ENCODE results near the gene AP3B1. TPM values are rescaled to one million over a fixed set of nuclear protein-coding genes. Genes with fewer than 3 reads are reported as not detected.
A peak's percentile ranks its signal among the peaks of the same experiment; 100 is the strongest.

AP3B1 gene
- total and polyA plus RNA-seq, 4 experiments from 2014 or later: 18.2 to 36.9 (median 31.7) TPM

DNA sequence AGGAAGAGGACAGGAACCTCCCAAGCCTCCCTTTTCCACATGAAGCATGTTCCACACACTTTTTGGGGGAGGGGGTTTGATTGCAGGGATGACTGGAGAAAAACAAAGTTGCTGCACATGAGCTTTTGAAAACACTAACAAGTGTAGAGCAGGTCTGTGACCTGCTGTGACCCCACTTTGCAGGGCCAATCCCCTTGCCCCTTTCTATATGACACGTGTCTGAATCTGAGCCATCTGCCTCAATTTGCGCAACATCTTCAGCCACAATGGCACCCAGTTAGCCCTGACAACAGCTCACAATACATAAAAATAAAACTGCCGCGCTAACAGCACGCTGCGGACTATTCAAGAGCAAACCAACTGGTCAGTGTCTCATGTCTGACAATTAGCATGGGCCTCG is 290.6 kb downstream of the AP3B1 start:
- ChIA-PET POLR2A (ENCODE audit: partially characterized antibody) (no interaction called here), CTCF (ENCODE audit: partially characterized antibody) (no interaction called here)
- Histone ChIP-seq H3K27me3 (ENCODE audit: insufficient read depth, low read length) (no peaks in the 10 kb centered on the region), H3K27ac (ENCODE audit: low read depth, low read length) (no peak overlapping the region), H3K9me3 (ENCODE audit: control insufficient read depth in 1 of 2, low read length in 2 of 2) (no peaks in the 10 kb centered on the region), H3K36me3 (ENCODE audit: insufficient read depth, low read length) (peaks cover 6% of the 10 kb centered on the region), H3K4me3 (ENCODE audit: low read length in 2 of 2) (no peak overlapping the region), H3K4me1 (ENCODE audit: insufficient read depth, low read length) (no peaks in the 10 kb centered on the region)
- no peak overlapping the region for H3K4me3 Mint-ChIP-seq
- H3K36me3 Mint-ChIP-seq: peaks cover 36 to 38% of the 10 kb centered on the region in 2 donors
- intact Hi-C loops (cut with micrococcal nuclease): no loop called here
- no peak overlapping the region for H3K27ac Mint-ChIP-seq
- H3K4me1 Mint-ChIP-seq: no peaks in the 10 kb centered on the region
- no peak for DNase-seq
- no peaks in the 10 kb centered on the region for H3K9me3 Mint-ChIP-seq
- H3K27me3 Mint-ChIP-seq: no peaks in the 10 kb centered on the region

DNA sequence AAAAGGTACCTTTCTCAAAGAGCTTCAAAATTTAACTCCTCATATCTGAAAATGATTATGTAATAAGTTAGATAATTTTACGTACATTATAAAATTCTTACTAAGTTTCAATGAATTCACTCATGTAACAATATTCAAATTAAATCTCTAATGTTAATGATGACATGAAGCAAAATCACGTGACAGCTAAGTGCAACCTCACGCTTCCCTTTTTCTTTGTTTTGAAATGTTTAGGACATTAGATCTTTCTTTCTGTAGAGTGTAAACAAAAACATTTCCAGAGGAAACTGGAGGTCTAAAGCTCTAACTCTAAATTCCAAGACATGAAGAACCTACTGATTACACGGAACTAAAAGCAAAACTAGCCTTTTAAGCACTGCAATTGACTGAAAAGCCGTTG is 291.0 kb downstream of the AP3B1 start:
- H3K4me3 Mint-ChIP-seq: no peak overlapping the region

DNA sequence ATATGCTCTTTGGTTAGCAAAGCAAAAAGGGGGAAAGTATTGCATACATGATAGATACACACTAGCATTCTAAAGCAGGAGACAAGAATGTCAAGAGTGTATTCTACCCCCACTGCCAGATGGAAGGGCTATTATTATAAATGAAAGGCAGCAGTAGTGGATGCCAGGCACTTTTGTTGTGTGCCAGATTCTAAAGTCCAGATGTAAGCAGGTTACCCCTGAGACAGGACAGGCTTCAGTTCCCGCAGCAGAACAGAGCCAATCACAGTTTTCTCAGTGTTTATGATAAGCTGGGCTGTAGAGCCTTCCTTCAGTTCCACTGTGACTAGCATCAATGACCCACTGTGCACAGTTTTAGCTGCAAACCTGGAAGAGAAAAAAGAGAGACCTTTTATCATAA is 291.8 kb downstream of the AP3B1 start:
- no peaks in the 10 kb centered on the region for H3K27me3 ChIP-seq (ENCODE audit: insufficient read depth, low read length)
- H3K27me3 Mint-ChIP-seq: no peaks in the 10 kb centered on the region
- H3K27ac Mint-ChIP-seq: no peak overlapping the region
- no peaks in the 10 kb centered on the region for H3K9me3 ChIP-seq (ENCODE audit: control insufficient read depth in 1 of 2, low read length in 2 of 2)
- no peak overlapping the region for H3K4me3 ChIP-seq (ENCODE audit: low read length in 2 of 2)
- intact Hi-C loops (cut with micrococcal nuclease): no loop called here
- H3K4me3 Mint-ChIP-seq: no peak overlapping the region
- DNase-seq: no peak
- peaks cover 37 to 43% of the 10 kb centered on the region in 2 donors for H3K36me3 Mint-ChIP-seq
- no peaks in the 10 kb centered on the region for H3K9me3 Mint-ChIP-seq
- H3K4me1 ChIP-seq (ENCODE audit: insufficient read depth, low read length): no peaks in the 10 kb centered on the region
- peaks cover 6% of the 10 kb centered on the region for H3K36me3 ChIP-seq (ENCODE audit: insufficient read depth, low read length)
- H3K4me1 Mint-ChIP-seq: no peaks in the 10 kb centered on the region
- H3K27ac ChIP-seq (ENCODE audit: low read depth, low read length): no peak overlapping the region
- CTCF ChIA-PET (ENCODE audit: partially characterized antibody): no interaction called here
- POLR2A ChIA-PET (ENCODE audit: partially characterized antibody): no interaction called here

More for the DNA sequence above, 291.0 kb downstream of the AP3B1 start:
- H3K36me3 Mint-ChIP-seq: peaks cover 39 to 40% of the 10 kb centered on the region in 2 donors
- Histone ChIP-seq H3K36me3 (ENCODE audit: insufficient read depth, low read length) (peaks cover 6% of the 10 kb centered on the region), H3K9me3 (ENCODE audit: control insufficient read depth in 1 of 2, low read length in 2 of 2) (no peaks in the 10 kb centered on the region), H3K4me1 (ENCODE audit: insufficient read depth, low read length) (no peaks in the 10 kb centered on the region), H3K27me3 (ENCODE audit: insufficient read depth, low read length) (no peaks in the 10 kb centered on the region), H3K27ac (ENCODE audit: low read depth, low read length) (no peak overlapping the region), H3K4me3 (ENCODE audit: low read length in 2 of 2) (no peak overlapping the region)
- POLR2A ChIA-PET (ENCODE audit: partially characterized antibody): no interaction called here
- CTCF ChIA-PET (ENCODE audit: partially characterized antibody): no interaction called here
- intact Hi-C loops (cut with micrococcal nuclease): no loop called here
- DNase-seq: no peak
- no peaks in the 10 kb centered on the region for H3K4me1 Mint-ChIP-seq
- H3K27me3 Mint-ChIP-seq: no peaks in the 10 kb centered on the region
- no peaks in the 10 kb centered on the region for H3K9me3 Mint-ChIP-seq
- no peak overlapping the region for H3K27ac Mint-ChIP-seq

DNA sequence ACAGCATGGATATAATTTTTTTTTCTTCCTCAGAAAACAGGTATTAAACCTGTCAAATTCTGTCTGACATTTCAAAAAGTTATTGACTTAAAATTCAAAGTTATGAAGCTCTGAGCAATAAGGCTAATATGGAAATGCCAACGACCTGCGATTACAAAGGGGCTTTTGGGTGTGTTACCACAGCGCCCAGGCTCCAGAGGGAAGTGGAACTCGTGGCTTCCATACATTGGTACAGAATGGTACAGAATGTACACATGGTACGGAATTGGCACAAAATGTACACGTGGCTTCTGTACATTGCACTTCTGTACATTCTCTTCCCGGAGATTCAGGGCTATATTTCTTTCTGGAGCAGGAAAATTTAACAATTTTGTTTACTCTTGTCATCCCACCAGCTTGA is 293.3 kb downstream of the AP3B1 start:
- Histone ChIP-seq H3K27me3 (ENCODE audit: insufficient read depth, low read length) (no peaks in the 10 kb centered on the region), H3K4me3 (ENCODE audit: low read length in 2 of 2) (no peak overlapping the region), H3K4me1 (ENCODE audit: insufficient read depth, low read length) (no peaks in the 10 kb centered on the region), H3K27ac (ENCODE audit: low read depth, low read length) (no peak overlapping the region), H3K36me3 (ENCODE audit: insufficient read depth, low read length) (peaks cover 6% of the 10 kb centered on the region), H3K9me3 (ENCODE audit: control insufficient read depth in 1 of 2, low read length in 2 of 2) (no peaks in the 10 kb centered on the region)
- H3K27me3 Mint-ChIP-seq: no peaks in the 10 kb centered on the region
- intact Hi-C loops (cut with micrococcal nuclease): no loop called here
- H3K4me1 Mint-ChIP-seq: no peaks in the 10 kb centered on the region
- no peak overlapping the region for H3K4me3 Mint-ChIP-seq
- DNase-seq: no peak
- POLR2A ChIA-PET (ENCODE audit: partially characterized antibody): no interaction called here
- H3K27ac Mint-ChIP-seq: no peak overlapping the region
- peaks cover 44 to 50% of the 10 kb centered on the region in 2 donors for H3K36me3 Mint-ChIP-seq
- no peaks in the 10 kb centered on the region for H3K9me3 Mint-ChIP-seq
- CTCF ChIA-PET (ENCODE audit: partially characterized antibody): interaction anchor here (1.1 kb wide), 1 partner anchor 37 kb away, joined by 3 read pairs; no protein-coding TSS in a partner anchor

- H3K36me3 ChIP-seq (ENCODE audit: insufficient read depth, low read length): peaks cover 6% of the 10 kb centered on the region
- H3K9me3 ChIP-seq (ENCODE audit: control insufficient read depth in 1 of 2, low read length in 2 of 2): no peaks in the 10 kb centered on the region
- H3K27ac Mint-ChIP-seq: no peak overlapping the region
- ChIA-PET CTCF (ENCODE audit: partially characterized antibody) (no interaction called here), POLR2A (ENCODE audit: partially characterized antibody) (no interaction called here)
- H3K27me3 ChIP-seq (ENCODE audit: insufficient read depth, low read length): no peaks in the 10 kb centered on the region
- H3K4me3 Mint-ChIP-seq: no peak overlapping the region
- no peak overlapping the region for H3K4me3 ChIP-seq (ENCODE audit: low read length in 2 of 2)
- H3K4me1 Mint-ChIP-seq: no peaks in the 10 kb centered on the region
- H3K4me1 ChIP-seq (ENCODE audit: insufficient read depth, low read length): no peaks in the 10 kb centered on the region
- peaks cover 0 to 1% (median 0%) of the 10 kb centered on the region in 8 donors for H3K9me3 Mint-ChIP-seq
- intact Hi-C loops (cut with micrococcal nuclease): no loop called here
- H3K36me3 Mint-ChIP-seq: peaks cover 47 to 54% of the 10 kb centered on the region in 2 donors
- H3K27ac ChIP-seq (ENCODE audit: low read depth, low read length): no peak overlapping the region
- H3K27me3 Mint-ChIP-seq: no peaks in the 10 kb centered on the region
- DNase-seq: no peak
These were observed 294.3 kb downstream of the AP3B1 start for GRCh38 chr5:78000191-78000590.

GRCh38 chr5:77999399-77999798 is 295.1 kb downstream of the AP3B1 start:
- peak overlapping the region in 1 of 7 donors; percentile 70 for H3K27ac Mint-ChIP-seq
- CTCF ChIA-PET (ENCODE audit: partially characterized antibody): no interaction called here
- peaks cover 44 to 55% of the 10 kb centered on the region in 2 donors for H3K36me3 Mint-ChIP-seq
- Histone ChIP-seq H3K27ac (ENCODE audit: low read depth, low read length) (no peak overlapping the region), H3K4me3 (ENCODE audit: low read length in 2 of 2) (no peak overlapping the region), H3K27me3 (ENCODE audit: insufficient read depth, low read length) (no peaks in the 10 kb centered on the region), H3K4me1 (ENCODE audit: insufficient read depth, low read length) (no peaks in the 10 kb centered on the region), H3K9me3 (ENCODE audit: control insufficient read depth in 1 of 2, low read length in 2 of 2) (no peaks in the 10 kb centered on the region), H3K36me3 (ENCODE audit: insufficient read depth, low read length) (peaks cover 6% of the 10 kb centered on the region)
- intact Hi-C loops (cut with micrococcal nuclease): no loop called here
- no peaks in the 10 kb centered on the region for H3K27me3 Mint-ChIP-seq
- DNase-seq: no peak
- H3K4me3 Mint-ChIP-seq: no peak overlapping the region
- POLR2A ChIA-PET (ENCODE audit: partially characterized antibody): no interaction called here
- H3K4me1 Mint-ChIP-seq: no peaks in the 10 kb centered on the region
- peaks cover 0 to 1% (median 0%) of the 10 kb centered on the region in 8 donors for H3K9me3 Mint-ChIP-seq

DNA sequence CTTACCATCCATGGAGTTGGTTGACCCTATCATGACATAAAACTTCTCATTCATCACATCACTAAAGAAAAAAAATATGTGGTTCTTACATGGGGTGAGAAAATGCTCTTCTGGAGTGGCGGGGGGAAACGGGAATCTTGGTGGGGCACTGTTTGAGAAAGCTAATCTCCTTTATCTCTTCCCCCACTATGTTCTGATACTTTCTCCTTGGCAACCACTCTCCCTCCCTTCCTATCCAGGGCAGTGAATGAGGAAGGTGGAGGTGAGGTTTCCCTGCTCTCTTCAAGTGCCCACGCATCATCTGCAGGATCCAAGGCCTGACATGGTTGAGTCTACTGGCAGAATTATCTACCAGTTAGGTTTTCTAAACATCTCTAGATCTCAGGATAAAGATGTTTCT is 297.6 kb downstream of the AP3B1 start:
- CTCF ChIA-PET (ENCODE audit: partially characterized antibody): no interaction called here
- POLR2A ChIA-PET (ENCODE audit: partially characterized antibody): no interaction called here
- no peak overlapping the region for H3K27ac ChIP-seq (ENCODE audit: low read depth, low read length)
- Mint-ChIP-seq H3K9me3 (peaks cover 0 to 1% (median 0%) of the 10 kb centered on the region in 8 donors), H3K36me3 (peaks cover 39 to 48% of the 10 kb centered on the region in 2 donors), H3K27me3 (no peaks in the 10 kb centered on the region), H3K4me1 (no peaks in the 10 kb centered on the region), H3K27ac (no peak overlapping the region), H3K4me3 (no peak overlapping the region)
- H3K9me3 ChIP-seq (ENCODE audit: control insufficient read depth in 1 of 2, low read length in 2 of 2): no peaks in the 10 kb centered on the region
- DNase-seq: no peak
- no peaks in the 10 kb centered on the region for H3K36me3 ChIP-seq (ENCODE audit: insufficient read depth, low read length)
- H3K4me1 ChIP-seq (ENCODE audit: insufficient read depth, low read length): no peaks in the 10 kb centered on the region
- no peak overlapping the region for H3K4me3 ChIP-seq (ENCODE audit: low read length in 2 of 2)
- intact Hi-C loops (cut with micrococcal nuclease): no loop called here
- H3K27me3 ChIP-seq (ENCODE audit: insufficient read depth, low read length): no peaks in the 10 kb centered on the region

DNA sequence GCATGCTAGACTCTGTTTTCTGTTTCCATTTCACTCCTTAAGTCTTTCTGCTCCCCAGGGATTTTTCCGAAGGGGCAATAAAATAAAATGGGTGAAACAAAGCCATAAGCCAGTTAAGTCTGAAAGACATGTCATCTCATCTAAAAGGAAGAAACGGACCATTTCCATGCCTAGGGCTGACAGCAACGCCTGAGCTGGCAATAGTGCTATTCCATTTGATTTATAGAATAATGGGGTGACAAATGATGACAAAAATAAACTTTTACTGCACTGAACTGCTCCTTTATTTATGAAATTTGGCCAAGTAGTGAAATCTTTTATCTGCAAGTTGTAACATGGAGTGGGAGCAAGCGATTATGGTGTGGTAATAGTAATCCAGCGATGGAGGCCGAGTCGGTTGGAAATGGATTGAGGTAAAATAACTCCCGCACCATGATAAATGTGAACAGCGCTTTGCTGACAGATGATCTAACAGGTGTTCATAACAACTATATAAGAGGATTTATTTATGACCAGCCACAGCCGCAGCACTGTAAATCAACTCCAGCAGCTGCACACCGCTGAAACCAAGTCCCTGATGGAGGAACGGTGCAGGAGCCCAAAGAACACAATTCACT is 298.6 kb downstream of the AP3B1 start:
- Histone ChIP-seq H3K27ac (ENCODE audit: low read depth, low read length) (no peak overlapping the region), H3K9me3 (ENCODE audit: control insufficient read depth in 1 of 2, low read length in 2 of 2) (no peaks in the 10 kb centered on the region), H3K4me1 (ENCODE audit: insufficient read depth, low read length) (no peaks in the 10 kb centered on the region), H3K4me3 (ENCODE audit: low read length in 2 of 2) (no peak overlapping the region), H3K36me3 (ENCODE audit: insufficient read depth, low read length) (no peaks in the 10 kb centered on the region), H3K27me3 (ENCODE audit: insufficient read depth, low read length) (no peaks in the 10 kb centered on the region)
- no peaks in the 10 kb centered on the region for H3K4me1 Mint-ChIP-seq
- H3K27me3 Mint-ChIP-seq: no peaks in the 10 kb centered on the region
- DNase-seq: no peak
- no peak overlapping the region for H3K4me3 Mint-ChIP-seq
- no peak overlapping the region for H3K27ac Mint-ChIP-seq
- intact Hi-C loops (cut with micrococcal nuclease): no loop called here
- ChIA-PET POLR2A (ENCODE audit: partially characterized antibody) (no interaction called here), CTCF (ENCODE audit: partially characterized antibody) (no interaction called here)
- H3K9me3 Mint-ChIP-seq: peaks cover 0 to 1% (median 0%) of the 10 kb centered on the region in 8 donors
- peaks cover 35 to 41% of the 10 kb centered on the region in 2 donors for H3K36me3 Mint-ChIP-seq
